GM12892 (cell line): ENCODE measurements around the gene QRSL1.

Experiments
- POLR2A ChIP-seq: IDR thresholded peaks from 2 replicates; pipeline ENCODE4 v1.6.1; 2011; ENCODE audit warnings: low read depth, low read length, control low read depth
- POLR2AphosphoS5 ChIP-seq: IDR thresholded peaks from 2 replicates; pipeline ENCODE4 v1.6.1; 2011; ENCODE audit warnings: low read depth, low read length, control low read depth

DNA sequence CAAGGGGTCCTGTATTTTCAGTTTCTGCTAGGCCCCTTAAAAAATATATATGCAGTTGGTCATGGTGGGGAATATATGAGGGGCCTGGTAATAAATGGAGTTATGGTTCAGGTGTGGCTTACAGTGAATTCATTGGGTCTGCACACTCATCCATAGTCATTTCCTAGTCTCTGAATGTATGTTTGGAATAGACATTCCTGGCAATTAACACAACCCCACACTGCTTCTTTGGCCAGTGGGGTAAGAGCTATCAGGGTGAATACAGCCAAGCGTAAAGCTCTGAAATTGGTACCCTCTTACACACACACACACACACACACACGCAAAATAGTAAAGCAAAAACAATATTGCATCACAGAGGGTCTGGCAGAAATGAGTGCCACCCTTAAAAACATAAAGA is 56.5 kb downstream of the QRSL1 start:
- TF ChIP-seq POLR2A: no peak
- no peak for TF ChIP-seq POLR2AphosphoS5
